Measurements from ENCODE around the gene SLC6A7.

- TF ChIP-seq, protein P1, sequence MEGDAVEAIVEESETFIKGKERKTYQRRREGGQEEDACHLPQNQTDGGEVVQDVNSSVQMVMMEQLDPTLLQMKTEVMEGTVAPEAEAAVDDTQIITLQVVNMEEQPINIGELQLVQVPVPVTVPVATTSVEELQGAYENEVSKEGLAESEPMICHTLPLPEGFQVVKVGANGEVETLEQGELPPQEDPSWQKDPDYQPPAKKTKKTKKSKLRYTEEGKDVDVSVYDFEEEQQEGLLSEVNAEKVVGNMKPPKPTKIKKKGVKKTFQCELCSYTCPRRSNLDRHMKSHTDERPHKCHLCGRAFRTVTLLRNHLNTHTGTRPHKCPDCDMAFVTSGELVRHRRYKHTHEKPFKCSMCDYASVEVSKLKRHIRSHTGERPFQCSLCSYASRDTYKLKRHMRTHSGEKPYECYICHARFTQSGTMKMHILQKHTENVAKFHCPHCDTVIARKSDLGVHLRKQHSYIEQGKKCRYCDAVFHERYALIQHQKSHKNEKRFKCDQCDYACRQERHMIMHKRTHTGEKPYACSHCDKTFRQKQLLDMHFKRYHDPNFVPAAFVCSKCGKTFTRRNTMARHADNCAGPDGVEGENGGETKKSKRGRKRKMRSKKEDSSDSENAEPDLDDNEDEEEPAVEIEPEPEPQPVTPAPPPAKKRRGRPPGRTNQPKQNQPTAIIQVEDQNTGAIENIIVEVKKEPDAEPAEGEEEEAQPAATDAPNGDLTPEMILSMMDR (conservative IDR thresholded peaks at IDR 0.05; ENCODE audit: low read length), result no peak
- TF ChIP-seq EZH2phosphoT487 (IDR thresholded peaks at IDR 0.05; ENCODE audit: borderline replicate concordance), result no peak
Observed at GRCh38 chr5:150224483-150225027, 34.7 kb downstream of the SLC6A7 start.

Measured in Loucy (cell line).